Neural crest cell (in vitro differentiated cells): Measurements from ENCODE around the gene TBC1D5. TPM values are rescaled to one million over a fixed set of nuclear protein-coding genes. Genes with fewer than 3 reads are reported as not detected.
A peak's percentile ranks its signal among the peaks of the same experiment; 100 is the strongest.
"Not testable (repeated sequence)": the region's sequence is repeated elsewhere in the genome, so short reads cannot be mapped to it uniquely, and the experiment has no call there.

ENCODE experiments used
- DNase-seq: peaks from one replicate; pipeline ENCODE4 v3.0.0; 2021; ENCODE audit warnings: low read depth, mixed read lengths, low spot score
- H3K27ac Mint-ChIP-seq: one replicate; pipeline ENCODE4 v1.8.0; 2021; ENCODE audit warnings: mild to moderate bottlenecking, mixed read lengths; ENCODE audit not compliant: unreplicated experiment
- H3K27me3 Mint-ChIP-seq: 2 replicates; pipeline ENCODE4 v1.8.0; 2021; ENCODE audit warnings: low read depth, mild to moderate bottlenecking, mixed read lengths
- H3K36me3 Mint-ChIP-seq: 2 replicates; pipeline ENCODE4 v1.8.0; 2021; ENCODE audit warnings: low read depth, mild to moderate bottlenecking, mixed read lengths
- H3K4me1 Mint-ChIP-seq: 2 replicates; pipeline ENCODE4 v1.8.0; 2021; ENCODE audit warnings: mixed read lengths
- H3K4me3 Mint-ChIP-seq: one replicate; pipeline ENCODE4 v1.8.0; 2021; ENCODE audit warnings: mild to moderate bottlenecking, mixed read lengths
- H3K9me3 Mint-ChIP-seq: 2 replicates; pipeline ENCODE4 v1.8.0; 2021; ENCODE audit warnings: mixed read lengths
- long read RNA-seq: library from polyadenylated mRNA; unstranded; transcript quantifications from one replicate; pipeline ENCODE4 v2.0.0, GENCODE V29; 2020
- total RNA-seq: library from RNA; stranded (reverse); gene quantifications from 2 replicates; pipeline ENCODE4 v1.2.1, GENCODE V29; 2021
- TF ChIP-seq, protein P1 (sequence below): fragments of 200-600 bp; sonication (generic); conservative IDR thresholded peaks from 2 replicates; pipeline ENCODE4 v1.5.0; 2021; ENCODE audit warnings: antibody characterized with exemption, mild to moderate bottlenecking

TBC1D5 gene, protein sequence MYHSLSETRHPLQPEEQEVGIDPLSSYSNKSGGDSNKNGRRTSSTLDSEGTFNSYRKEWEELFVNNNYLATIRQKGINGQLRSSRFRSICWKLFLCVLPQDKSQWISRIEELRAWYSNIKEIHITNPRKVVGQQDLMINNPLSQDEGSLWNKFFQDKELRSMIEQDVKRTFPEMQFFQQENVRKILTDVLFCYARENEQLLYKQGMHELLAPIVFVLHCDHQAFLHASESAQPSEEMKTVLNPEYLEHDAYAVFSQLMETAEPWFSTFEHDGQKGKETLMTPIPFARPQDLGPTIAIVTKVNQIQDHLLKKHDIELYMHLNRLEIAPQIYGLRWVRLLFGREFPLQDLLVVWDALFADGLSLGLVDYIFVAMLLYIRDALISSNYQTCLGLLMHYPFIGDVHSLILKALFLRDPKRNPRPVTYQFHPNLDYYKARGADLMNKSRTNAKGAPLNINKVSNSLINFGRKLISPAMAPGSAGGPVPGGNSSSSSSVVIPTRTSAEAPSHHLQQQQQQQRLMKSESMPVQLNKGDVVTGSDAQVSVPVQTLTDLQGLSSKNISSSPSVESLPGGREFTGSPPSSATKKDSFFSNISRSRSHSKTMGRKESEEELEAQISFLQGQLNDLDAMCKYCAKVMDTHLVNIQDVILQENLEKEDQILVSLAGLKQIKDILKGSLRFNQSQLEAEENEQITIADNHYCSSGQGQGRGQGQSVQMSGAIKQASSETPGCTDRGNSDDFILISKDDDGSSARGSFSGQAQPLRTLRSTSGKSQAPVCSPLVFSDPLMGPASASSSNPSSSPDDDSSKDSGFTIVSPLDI
- total RNA-seq, result 51.2 and 52.6 TPM in 2 replicates
- long read RNA-seq, partial matches to known transcripts, result 37 of 107 reads
- long read RNA-seq, other reads (novel, unspliced or antisense), result 70 of 107 reads

DNA sequence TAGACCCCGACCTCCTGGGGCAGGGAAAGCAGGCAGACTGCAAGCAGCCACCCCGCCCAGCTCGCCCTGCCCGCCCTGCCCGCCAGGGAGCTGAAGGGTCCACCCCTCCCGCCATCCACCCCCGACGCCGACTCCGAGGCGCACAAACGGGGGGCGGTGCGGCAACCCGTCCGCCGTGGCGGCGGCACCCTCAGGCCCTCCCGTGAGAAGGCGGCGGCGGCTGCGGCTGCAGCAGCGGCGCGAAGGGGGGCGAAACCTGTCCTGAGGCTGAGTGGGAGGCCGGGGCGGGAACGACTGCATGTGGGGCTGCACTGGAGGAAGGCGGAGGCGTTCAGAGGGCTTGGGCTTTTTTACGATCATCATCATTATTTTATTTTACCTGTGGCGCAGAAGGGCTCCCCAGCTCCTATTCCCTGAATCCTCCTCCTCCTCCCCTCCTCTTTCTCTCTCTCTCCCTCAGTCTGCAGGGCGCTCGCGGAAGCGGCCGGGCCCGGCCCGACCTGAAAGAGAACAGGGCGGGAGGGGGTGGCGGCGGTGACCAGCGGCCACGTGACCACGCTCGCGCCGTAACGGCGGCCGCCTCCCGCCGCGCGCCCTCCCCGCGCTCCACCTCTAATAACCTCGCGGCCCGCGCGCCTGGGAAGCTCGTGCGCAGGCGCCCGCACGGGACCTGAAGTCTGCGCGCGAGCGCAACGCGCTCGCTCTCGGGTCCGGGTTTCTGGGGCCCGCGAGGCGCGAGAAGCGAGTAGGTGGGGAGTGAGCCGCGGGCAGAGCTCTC is at the start of gene TBC1D5:
TBC1D5 (minus strand) TSS at position 530 of the 778 bp plus-strand sequence. CDS start 234,061 bp downstream, outside the sequence.
- Mint-ChIP-seq H3K4me1 (peaks cover 54% of the 10 kb centered on the region), H3K36me3 (no peaks in the 10 kb centered on the region), H3K27ac (peak within 1 kb of the TSS; percentile 99), H3K27me3 (no peaks in the 10 kb centered on the region), H3K9me3 (no peaks in the 10 kb centered on the region), H3K4me3 (peak within 1 kb of the TSS; percentile 98)
- TF ChIP-seq, protein P1, sequence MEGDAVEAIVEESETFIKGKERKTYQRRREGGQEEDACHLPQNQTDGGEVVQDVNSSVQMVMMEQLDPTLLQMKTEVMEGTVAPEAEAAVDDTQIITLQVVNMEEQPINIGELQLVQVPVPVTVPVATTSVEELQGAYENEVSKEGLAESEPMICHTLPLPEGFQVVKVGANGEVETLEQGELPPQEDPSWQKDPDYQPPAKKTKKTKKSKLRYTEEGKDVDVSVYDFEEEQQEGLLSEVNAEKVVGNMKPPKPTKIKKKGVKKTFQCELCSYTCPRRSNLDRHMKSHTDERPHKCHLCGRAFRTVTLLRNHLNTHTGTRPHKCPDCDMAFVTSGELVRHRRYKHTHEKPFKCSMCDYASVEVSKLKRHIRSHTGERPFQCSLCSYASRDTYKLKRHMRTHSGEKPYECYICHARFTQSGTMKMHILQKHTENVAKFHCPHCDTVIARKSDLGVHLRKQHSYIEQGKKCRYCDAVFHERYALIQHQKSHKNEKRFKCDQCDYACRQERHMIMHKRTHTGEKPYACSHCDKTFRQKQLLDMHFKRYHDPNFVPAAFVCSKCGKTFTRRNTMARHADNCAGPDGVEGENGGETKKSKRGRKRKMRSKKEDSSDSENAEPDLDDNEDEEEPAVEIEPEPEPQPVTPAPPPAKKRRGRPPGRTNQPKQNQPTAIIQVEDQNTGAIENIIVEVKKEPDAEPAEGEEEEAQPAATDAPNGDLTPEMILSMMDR, result no peak
- peak; percentile 89 for DNase-seq

DNA sequence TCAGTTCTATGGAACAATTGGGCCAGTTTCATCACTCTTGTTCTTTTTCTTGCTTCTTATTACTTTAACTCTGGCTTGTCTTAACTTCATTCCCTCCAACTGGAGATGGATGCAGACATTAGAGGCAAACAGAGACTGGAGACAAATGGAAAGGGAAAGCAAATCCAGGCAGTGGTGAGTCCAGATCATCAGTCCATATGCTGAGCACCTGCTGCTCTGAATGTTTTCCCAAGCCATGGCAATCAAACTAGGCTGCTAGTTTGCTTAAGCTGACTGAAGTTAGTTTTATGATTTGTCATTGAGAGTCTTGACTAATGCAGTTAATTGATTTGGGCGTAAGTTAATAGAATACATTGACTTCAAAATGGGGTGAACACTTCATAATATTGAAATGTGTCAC is 41.0 kb upstream of the TBC1D5 start:
- H3K4me3 Mint-ChIP-seq, result no peak overlapping the region
- TF ChIP-seq, protein P1, result no peak
- no peaks in the 10 kb centered on the region for H3K36me3 Mint-ChIP-seq
- H3K27ac Mint-ChIP-seq, result no peak overlapping the region
- H3K27me3 Mint-ChIP-seq, result no peaks in the 10 kb centered on the region
- DNase-seq, result no peak
- H3K4me1 Mint-ChIP-seq, result no peaks in the 10 kb centered on the region
- H3K9me3 Mint-ChIP-seq, result peaks cover 7% of the 10 kb centered on the region

DNA sequence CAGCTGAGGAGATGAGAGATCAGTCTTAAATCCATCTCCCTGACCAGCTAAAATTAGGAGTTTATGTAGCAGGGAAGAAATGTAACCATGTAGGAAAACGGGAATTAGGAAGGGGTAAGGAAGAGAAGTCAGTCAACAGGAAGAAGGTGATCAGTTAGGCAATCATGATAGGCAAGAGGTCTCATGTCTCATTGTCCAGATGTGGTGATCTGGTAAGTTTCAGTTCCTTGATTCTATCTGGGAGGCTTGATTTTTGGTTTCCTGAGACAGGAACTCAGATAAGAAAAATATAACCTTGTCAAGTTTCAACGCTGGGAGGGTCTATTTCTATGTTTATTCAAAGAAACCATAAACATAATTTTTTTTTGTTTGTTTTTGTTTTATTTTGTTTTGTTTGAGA is 40.3 kb upstream of the TBC1D5 start:
- TF ChIP-seq, protein P1, result no peak
- H3K36me3 Mint-ChIP-seq, result no peaks in the 10 kb centered on the region
- no peak for DNase-seq
- H3K4me3 Mint-ChIP-seq, result no peak overlapping the region
- peaks cover 7% of the 10 kb centered on the region for H3K9me3 Mint-ChIP-seq
- H3K27me3 Mint-ChIP-seq, result no peaks in the 10 kb centered on the region
- H3K27ac Mint-ChIP-seq, result no peak overlapping the region
- no peaks in the 10 kb centered on the region for H3K4me1 Mint-ChIP-seq

DNA sequence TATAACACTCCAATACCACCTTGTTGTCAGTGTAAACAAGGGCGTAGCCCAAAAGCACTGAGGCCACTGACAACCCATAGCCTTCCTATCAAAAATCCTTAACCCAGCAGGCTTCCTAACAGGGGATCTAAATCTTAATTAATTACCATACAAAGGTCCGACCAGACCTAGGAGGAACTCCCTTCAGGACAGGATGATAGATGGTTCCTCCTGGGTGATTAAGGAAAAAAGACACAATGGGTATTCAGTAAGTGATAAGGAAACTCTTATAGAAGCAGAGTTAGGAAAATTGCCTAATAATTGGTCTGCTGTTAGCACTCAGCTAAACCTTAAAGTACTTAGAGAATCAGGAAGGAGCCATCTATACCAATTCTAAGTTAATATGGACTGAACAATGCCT is 37.9 kb upstream of the TBC1D5 start:
- not testable (repeated sequence) for DNase-seq, H3K4me1 Mint-ChIP-seq, H3K27ac Mint-ChIP-seq, H3K27me3 Mint-ChIP-seq, H3K36me3 Mint-ChIP-seq, H3K9me3 Mint-ChIP-seq, H3K4me3 Mint-ChIP-seq

DNA sequence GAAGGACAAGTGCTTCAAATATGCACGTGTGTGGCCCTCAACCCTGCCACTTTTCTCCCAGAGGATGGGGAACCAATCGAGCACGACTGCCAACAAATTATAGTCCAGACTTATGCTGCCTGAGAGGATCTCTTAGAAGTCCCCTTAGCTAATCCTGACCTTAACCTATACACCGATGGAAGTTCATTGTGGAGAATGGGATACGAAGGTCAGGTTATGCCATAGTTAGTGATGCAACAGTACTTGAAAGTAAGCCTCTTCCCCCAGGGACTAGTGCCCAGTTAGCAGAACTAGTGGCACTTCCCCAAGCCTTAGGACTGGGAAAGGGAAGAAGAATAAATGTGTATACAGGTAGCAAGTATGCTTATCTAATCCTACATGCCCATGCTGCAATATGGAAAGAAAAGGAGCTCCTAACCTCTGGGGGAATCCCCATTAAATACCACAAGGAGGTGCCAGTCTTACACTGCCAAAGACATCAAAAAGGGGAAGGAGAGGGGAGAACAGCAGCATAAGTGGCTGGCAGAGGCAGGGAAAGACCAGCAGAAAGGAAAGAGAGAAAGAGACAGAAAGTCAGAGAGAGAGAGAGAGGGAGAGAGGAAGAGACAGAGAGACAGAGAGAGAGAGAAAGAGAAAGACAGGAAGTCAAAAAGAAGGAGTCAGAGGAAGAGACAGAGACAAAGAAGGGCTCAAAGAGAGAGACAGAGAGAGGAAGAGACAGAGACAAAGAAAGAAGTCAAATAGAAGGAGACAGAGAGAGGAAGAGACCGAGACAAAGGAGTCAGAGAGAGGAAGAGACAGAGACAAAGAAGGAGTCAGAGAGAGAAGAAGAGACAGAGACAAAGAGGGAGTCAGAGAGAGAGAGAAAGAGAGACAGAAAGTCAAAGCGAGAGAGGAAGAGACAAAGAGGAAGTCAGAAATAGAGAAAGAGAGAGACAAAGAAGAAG is 37.1 kb upstream of the TBC1D5 start:
- not testable (repeated sequence) for H3K27ac Mint-ChIP-seq, H3K4me3 Mint-ChIP-seq, H3K4me1 Mint-ChIP-seq, DNase-seq, H3K9me3 Mint-ChIP-seq, H3K36me3 Mint-ChIP-seq, H3K27me3 Mint-ChIP-seq

DNA sequence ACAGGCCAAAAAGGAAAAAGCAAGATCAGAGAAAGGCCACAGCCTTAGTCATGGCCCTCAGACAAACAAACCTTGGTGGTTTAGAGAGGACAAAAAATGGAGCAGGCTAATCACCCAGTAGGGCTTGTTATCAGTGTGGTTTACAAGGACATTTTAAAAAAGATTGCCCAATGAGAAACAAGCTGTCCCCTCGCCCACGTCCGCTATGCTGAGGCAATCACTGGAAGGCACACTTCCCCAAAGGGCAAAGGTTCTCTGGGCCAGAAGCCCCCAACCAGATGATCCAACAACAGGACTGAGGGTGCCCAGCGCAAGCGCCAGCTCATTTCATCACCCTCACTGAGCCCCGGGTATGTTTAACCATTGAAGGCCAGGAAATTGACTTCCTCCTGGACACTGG is 34.9 kb upstream of the TBC1D5 start:
- H3K27ac Mint-ChIP-seq, H3K36me3 Mint-ChIP-seq, H3K9me3 Mint-ChIP-seq, H3K4me1 Mint-ChIP-seq, H3K4me3 Mint-ChIP-seq, DNase-seq, H3K27me3 Mint-ChIP-seq: not testable (repeated sequence)
